PC-9 (cell line): ENCODE results near the gene CCDC9. TPM values are rescaled to one million over a fixed set of nuclear protein-coding genes. Genes with fewer than 3 reads are reported as not detected.

ENCODE experiments used
- BruUV-seq: library from RNA; stranded (reverse); fragments of 400-500 nt; replicated peaks from 2 replicates; lab custom pipeline; 2021; lab: Mats Ljungman, UMichigan
- CTCF ChIA-PET: fragments of 300-600 bp; sonication (Branson Sonifier 250); formaldehyde crosslinking; loops from one replicate; lab custom pipeline; 2022; ENCODE audit warnings: antibody characterized with exemption; lab: Charles Lee
- POLR2A ChIA-PET: fragments of 300-600 bp; sonication (Branson Sonifier 250); formaldehyde crosslinking; loops from one replicate; lab custom pipeline; 2022; ENCODE audit warnings: antibody characterized with exemption; ENCODE audit not compliant: unreplicated experiment; lab: Charles Lee
- DNase-seq, 2 experiments: peaks; one replicate each; pipeline versions ENCODE4 v3.0.0 to v3.0.0-alpha.2; 2015 to 2022; ENCODE audit warnings: mixed read lengths in 1 of 2
- H2AFZ ChIP-seq: fragments of 200-600 bp; sonication (generic); 2 replicates; pipeline ENCODE4 v1.8.1; 2017; ENCODE audit warnings: antibody characterized with exemption
- H3F3A ChIP-seq: fragments of 200-600 bp; sonication (generic); 2 replicates; pipeline ENCODE4 v1.8.1; 2017; ENCODE audit warnings: antibody characterized with exemption, mild to moderate bottlenecking, low read depth; ENCODE audit not compliant: insufficient read depth
- H3K27ac ChIP-seq: fragments of 200-600 bp; sonication (generic); 2 replicates; pipeline ENCODE4 v1.6.1; 2016; ENCODE audit warnings: mixed run types
- H3K27me3 ChIP-seq: fragments of 200-600 bp; sonication (generic); 2 replicates; pipeline ENCODE4 v1.6.1; 2016; ENCODE audit warnings: low read depth, mixed run types; ENCODE audit not compliant: insufficient read depth
- H3K36me3 ChIP-seq: fragments of 200-600 bp; sonication (generic); 2 replicates; pipeline ENCODE4 v1.6.1; 2016; ENCODE audit warnings: low read depth, mixed run types
- H3K4me1 ChIP-seq: fragments of 200-600 bp; sonication (generic); replicated peaks from 2 replicates; pipeline ENCODE4 v1.6.1; 2016; ENCODE audit warnings: mixed run types; ENCODE audit not compliant: insufficient read depth
- H3K4me2 ChIP-seq: fragments of 200-600 bp; sonication (generic); 2 replicates; pipeline ENCODE4 v1.6.1; 2017; ENCODE audit warnings: mixed run types
- H3K4me3 ChIP-seq: fragments of 200-600 bp; sonication (generic); 2 replicates; pipeline ENCODE4 v1.6.1; 2016; ENCODE audit warnings: mixed run types
- H3K79me2 ChIP-seq: fragments of 200-600 bp; sonication (generic); 2 replicates; pipeline ENCODE4 v1.6.1; 2017; ENCODE audit warnings: low read depth, mixed run types
- H3K9me2 ChIP-seq: fragments of 200-600 bp; sonication (generic); 2 replicates; pipeline ENCODE4 v1.8.1; 2017; ENCODE audit warnings: mild to moderate bottlenecking; ENCODE audit not compliant: insufficient read depth
- H3K9me3 ChIP-seq: fragments of 200-600 bp; sonication (generic); 2 replicates; pipeline ENCODE4 v1.8.1; 2016; ENCODE audit warnings: low read depth; ENCODE audit not compliant: insufficient read depth
- H4K20me1 ChIP-seq: fragments of 200-600 bp; sonication (generic); 2 replicates; pipeline ENCODE4 v1.8.1; 2017; ENCODE audit not compliant: insufficient read depth
- CTCF ChIP-seq: fragments of 200-600 bp; sonication (generic); conservative IDR thresholded peaks from 2 replicates; pipeline ENCODE4 v1.6.1; 2017; ENCODE audit warnings: mixed run types, antibody characterized with exemption, mild to moderate bottlenecking, moderate library complexity
- EZH2 ChIP-seq: fragments of 200-600 bp; sonication (generic); IDR thresholded peaks from 2 replicates; pipeline ENCODE4 v1.8.0; 2017; ENCODE audit warnings: antibody characterized with exemption, low read depth
- intact Hi-C: fragments of 100-400 bp; cut with micrococcal nuclease; formaldehyde crosslinking; loops from one replicate; pipeline ENCODE4 v1.10.0; 2022; ENCODE audit not compliant: unreplicated experiment
- total RNA-seq: library from RNA; stranded (reverse); gene quantifications from 2 replicates; pipeline ENCODE4 v1.2.3, GENCODE V29; 2021

CCDC9 gene
- total RNA-seq, 1 experiment from 2014 or later = 37.0 TPM

- no peaks in the 10 kb centered on the region for H4K20me1 ChIP-seq
- no peaks in the 10 kb centered on the region for H3K9me2 ChIP-seq
- no peaks in the 10 kb centered on the region for H3K79me2 ChIP-seq
- no peak overlapping the region for H3K4me3 ChIP-seq
- no TSS peak for BruUV-seq
- no peak for DNase-seq
- H2AFZ ChIP-seq = no peak overlapping the region
- H3F3A ChIP-seq = peaks cover 14% of the 10 kb centered on the region
- H3K36me3 ChIP-seq = peaks cover 11% of the 10 kb centered on the region; the same call in 1 of the 2 replicates
- CTCF ChIA-PET = no interaction called here
- H3K27ac ChIP-seq = no peak overlapping the region
- H3K9me3 ChIP-seq = no peaks in the 10 kb centered on the region
- no peak for TF ChIP-seq CTCF
- no peak for TF ChIP-seq EZH2
- intact Hi-C loops = no loop called here
- no peak overlapping the region for H3K4me2 ChIP-seq
- POLR2A ChIA-PET = interaction anchor here (0.7 kb wide), 1 partner anchor 158 kb away, joined by 7 read pairs; no protein-coding TSS in a partner anchor
- no peaks in the 10 kb centered on the region for H3K27me3 ChIP-seq
- 0 out of 2 replicates have a peak, but pooled peaks cover 4% of the 10 kb centered on the region for H3K4me1 ChIP-seq
These were observed 13.3 kb downstream of the CCDC9 start for GRCh38 chr19:47269596-47269995.

DNA sequence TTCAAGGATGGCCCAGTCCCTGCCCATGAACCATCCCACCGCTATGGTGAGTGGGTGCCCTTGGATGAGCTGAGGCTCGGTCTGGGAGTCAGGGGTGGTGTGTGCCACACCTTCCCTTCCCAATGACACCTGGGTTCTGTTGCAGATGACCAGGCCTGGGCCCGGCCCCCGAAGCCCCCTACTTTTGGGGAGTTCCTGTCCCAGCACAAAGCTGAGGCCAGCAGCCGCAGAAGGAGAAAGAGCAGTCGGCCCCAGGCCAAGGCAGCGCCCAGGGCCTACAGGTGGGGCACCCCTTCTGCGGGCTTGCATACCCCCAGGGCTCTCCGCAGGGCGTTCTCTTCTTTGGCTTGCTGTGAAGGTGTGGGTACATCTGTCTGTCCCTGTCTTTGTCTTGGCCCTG, 14.1 kb downstream of the CCDC9 start:
- ChIA-PET POLR2A (no interaction called here), CTCF (no interaction called here)
- no peak overlapping the region for H3K4me3 ChIP-seq
- H3K79me2 ChIP-seq = no peaks in the 10 kb centered on the region
- intact Hi-C loops = loop anchor here (10.0 kb wide), 1 partner anchor 334 kb away; the partner anchor contains the start of gene BICRA
- no peak for TF ChIP-seq EZH2
- no peak for TF ChIP-seq CTCF
- H3F3A ChIP-seq = peaks cover 15% of the 10 kb centered on the region
- H3K27ac ChIP-seq = no peak overlapping the region
- BruUV-seq = no TSS peak
- H3K9me3 ChIP-seq = no peaks in the 10 kb centered on the region
- peaks cover 6% of the 10 kb centered on the region; the same call in 1 of the 2 replicates for H3K36me3 ChIP-seq
- no peaks in the 10 kb centered on the region for H4K20me1 ChIP-seq
- H3K9me2 ChIP-seq = no peaks in the 10 kb centered on the region
- H2AFZ ChIP-seq = no peak overlapping the region
- no peaks in the 10 kb centered on the region for H3K27me3 ChIP-seq
- H3K4me1 ChIP-seq = 0 out of 2 replicates have a peak, but pooled peaks cover 4% of the 10 kb centered on the region
- H3K4me2 ChIP-seq = no peak overlapping the region
- no peak for DNase-seq

DNA sequence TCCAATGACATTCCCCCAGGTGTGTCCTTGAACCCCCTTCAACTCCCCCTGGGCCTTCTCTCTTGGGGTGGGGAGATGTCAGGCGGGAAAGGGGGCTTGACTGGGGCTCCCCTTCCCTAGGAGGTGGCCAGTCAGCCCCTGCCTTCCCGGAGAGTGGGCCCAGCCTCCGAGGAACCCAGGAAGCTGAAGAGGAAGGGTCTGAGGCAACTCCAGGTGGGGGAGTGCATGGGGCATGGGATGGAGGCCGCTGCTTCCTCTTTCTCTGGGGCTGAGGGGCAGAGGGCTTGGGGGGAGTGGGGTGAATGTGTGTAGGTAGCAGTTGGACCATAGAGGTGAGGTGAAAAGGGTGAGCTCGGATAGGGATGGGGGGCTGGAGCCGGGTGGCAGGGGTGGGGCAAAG, 15.6 kb downstream of the CCDC9 start:
- H3K27ac ChIP-seq = no peak overlapping the region
- no TSS peak for BruUV-seq
- no peak overlapping the region for H2AFZ ChIP-seq
- no peak overlapping the region for H3K4me3 ChIP-seq
- H3K4me2 ChIP-seq = no peak overlapping the region
- intact Hi-C loops = loop anchor here (10.0 kb wide), 1 partner anchor 333 kb away; the partner anchor contains the start of gene BICRA
- no peak for DNase-seq
- ChIA-PET CTCF (interaction anchor here (0.6 kb wide), 1 partner anchor 55 kb away, joined by 4 read pairs; no protein-coding TSS in a partner anchor), POLR2A (interaction anchor here (0.5 to 0.6 kb wide), 2 partner anchors 134 to 237 kb away, joined by 3 read pairs; no protein-coding TSS in a partner anchor)
- TF ChIP-seq EZH2 (no peak), CTCF (no peak)
- no peaks in the 10 kb centered on the region for H3K36me3 ChIP-seq
- H3K27me3 ChIP-seq = no peaks in the 10 kb centered on the region
- H3K9me2 ChIP-seq = no peaks in the 10 kb centered on the region
- H3K79me2 ChIP-seq = no peaks in the 10 kb centered on the region
- H3K9me3 ChIP-seq = no peaks in the 10 kb centered on the region
- H3F3A ChIP-seq = peaks cover 22% of the 10 kb centered on the region
- 0 out of 2 replicates have a peak, but pooled peaks cover 4% of the 10 kb centered on the region for H3K4me1 ChIP-seq
- H4K20me1 ChIP-seq = no peaks in the 10 kb centered on the region
